Smooth muscle cell (in vitro differentiated cells): Measurements from ENCODE around the gene TMEFF1. TPM values are rescaled to one million over a fixed set of nuclear protein-coding genes. Genes with fewer than 3 reads are reported as not detected.
"Not testable (repeated sequence)": the region's sequence is repeated elsewhere in the genome, so short reads cannot be mapped to it uniquely, and the experiment has no call there.

Experiments
- DNase-seq: peaks from one replicate; lab custom pipeline; 2025; ENCODE audit not compliant: unreplicated experiment; lab: John Stamatoyannopoulos, UW
- H2AFZ ChIP-seq: fragments of 200-600 bp; sonication (generic); 2 replicates; pipeline ENCODE4 v1.6.0; 2016; ENCODE audit warnings: antibody characterized with exemption, low read depth, mild to moderate bottlenecking
- H3F3A ChIP-seq: fragments of 200-600 bp; sonication (generic); 2 replicates; pipeline ENCODE4 v1.6.0; 2017; ENCODE audit warnings: antibody characterized with exemption, low read depth
- H3K27ac ChIP-seq: fragments of 200-600 bp; sonication (generic); 2 replicates; pipeline ENCODE4 v1.5.1; 2016; ENCODE audit warnings: low read depth, mild to moderate bottlenecking
- H3K27me3 ChIP-seq: fragments of 200-600 bp; sonication (generic); 2 replicates; pipeline ENCODE4 v1.6.1; 2016; ENCODE audit warnings: low read depth, mild to moderate bottlenecking
- H3K36me3 ChIP-seq: fragments of 200-600 bp; sonication (generic); 2 replicates; pipeline ENCODE4 v1.5.1; 2016; ENCODE audit warnings: low read depth
- H3K4me1 ChIP-seq: fragments of 200-600 bp; sonication (generic); 2 replicates; pipeline ENCODE4 v1.5.1; 2016; ENCODE audit warnings: low read depth
- H3K4me2 ChIP-seq: fragments of 200-600 bp; sonication (generic); 2 replicates; pipeline ENCODE4 v1.6.0; 2016; ENCODE audit warnings: mild to moderate bottlenecking
- H3K4me3 ChIP-seq: fragments of 200-600 bp; sonication (generic); 2 replicates; pipeline ENCODE4 v1.5.1; 2016; ENCODE audit warnings: mild to moderate bottlenecking
- H3K79me2 ChIP-seq: fragments of 200-600 bp; sonication (generic); 2 replicates; pipeline ENCODE4 v1.6.0; 2016; ENCODE audit warnings: low read depth, mild to moderate bottlenecking
- H3K9ac ChIP-seq: fragments of 200-600 bp; sonication (generic); 2 replicates; pipeline ENCODE4 v1.6.0; 2016; ENCODE audit warnings: low read depth
- H3K9me3 ChIP-seq: fragments of 200-600 bp; sonication (generic); replicated peaks from 2 replicates; pipeline ENCODE4 v1.5.1; 2016; ENCODE audit warnings: low read depth
- H4K20me1 ChIP-seq: fragments of 200-600 bp; sonication (generic); 2 replicates; pipeline ENCODE4 v1.6.0; 2016; ENCODE audit warnings: low read depth
- WGBS: methylation state at CpG from one replicate; pipeline ENCODE4 v1.1.7; 2016; ENCODE audit warnings: low lambda C conversion rate; 5-methylcytosine and 5-hydroxymethylcytosine counted together
- polyA plus RNA-seq: library from polyadenylated mRNA; unstranded; fragments of >200 nt; fragmentation: Nextera tagmentation; extraction: Ambion mirVana; gene quantifications from 2 replicates; pipeline ENCODE4 v1.2.1, GENCODE V29; 2016
- total RNA-seq: library from RNA; depleted of rRNA; stranded (reverse); fragments of >200 nt; gene quantifications from 2 replicates; pipeline ENCODE4 v1.2.3, GENCODE V29; 2014
- TF ChIP-seq, protein P1 (sequence below): fragments of 200-600 bp; sonication (generic); IDR thresholded peaks from 2 replicates; pipeline ENCODE4 v1.5.1; 2017; ENCODE audit warnings: borderline replicate concordance, mild to moderate bottlenecking, antibody characterized with exemption; ENCODE audit not compliant: insufficient read depth, poor library complexity, severe bottlenecking

The TMEFF1 gene
- total and polyA plus RNA-seq, 2 experiments from 2014 or later, result 1.7 to 1.8 TPM

DNA sequence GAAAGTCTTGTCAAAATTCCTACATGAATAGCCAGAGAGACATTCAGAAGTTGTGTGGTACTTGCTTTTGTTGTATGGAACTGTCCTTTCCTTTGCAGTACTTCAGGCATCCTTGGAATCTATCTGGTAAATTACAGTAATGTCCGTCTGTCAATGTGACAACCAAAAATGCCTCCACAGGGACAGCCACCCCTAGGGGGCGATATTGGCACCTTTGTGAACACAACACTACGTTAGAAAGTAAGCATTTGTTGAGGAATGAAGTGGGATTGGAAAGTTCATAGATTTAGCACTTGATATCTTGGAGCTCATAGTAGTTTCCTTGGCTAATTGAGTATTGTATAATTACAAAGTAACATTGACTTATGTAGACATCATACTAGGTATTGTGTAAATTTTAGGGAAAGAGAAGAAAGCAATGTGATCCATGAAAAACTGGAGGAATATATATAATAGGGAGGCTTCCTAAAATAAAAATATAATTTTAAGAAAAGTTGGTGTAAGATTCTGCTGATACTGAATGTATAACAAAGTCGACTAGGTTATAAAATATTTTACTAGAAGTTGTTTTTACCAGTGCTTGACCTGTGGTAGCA, 32.7 kb downstream of the TMEFF1 start:
- H3K79me2 ChIP-seq, result no peaks in the 10 kb centered on the region
- no peaks in the 10 kb centered on the region for H3K4me1 ChIP-seq
- H3K9me3 ChIP-seq, result no peaks in the 10 kb centered on the region
- no peaks in the 10 kb centered on the region for H3K36me3 ChIP-seq
- H3K4me2 ChIP-seq, result no peak overlapping the region
- no peak overlapping the region for H3K9ac ChIP-seq
- no peaks in the 10 kb centered on the region for H3F3A ChIP-seq
- TF ChIP-seq, protein P1, sequence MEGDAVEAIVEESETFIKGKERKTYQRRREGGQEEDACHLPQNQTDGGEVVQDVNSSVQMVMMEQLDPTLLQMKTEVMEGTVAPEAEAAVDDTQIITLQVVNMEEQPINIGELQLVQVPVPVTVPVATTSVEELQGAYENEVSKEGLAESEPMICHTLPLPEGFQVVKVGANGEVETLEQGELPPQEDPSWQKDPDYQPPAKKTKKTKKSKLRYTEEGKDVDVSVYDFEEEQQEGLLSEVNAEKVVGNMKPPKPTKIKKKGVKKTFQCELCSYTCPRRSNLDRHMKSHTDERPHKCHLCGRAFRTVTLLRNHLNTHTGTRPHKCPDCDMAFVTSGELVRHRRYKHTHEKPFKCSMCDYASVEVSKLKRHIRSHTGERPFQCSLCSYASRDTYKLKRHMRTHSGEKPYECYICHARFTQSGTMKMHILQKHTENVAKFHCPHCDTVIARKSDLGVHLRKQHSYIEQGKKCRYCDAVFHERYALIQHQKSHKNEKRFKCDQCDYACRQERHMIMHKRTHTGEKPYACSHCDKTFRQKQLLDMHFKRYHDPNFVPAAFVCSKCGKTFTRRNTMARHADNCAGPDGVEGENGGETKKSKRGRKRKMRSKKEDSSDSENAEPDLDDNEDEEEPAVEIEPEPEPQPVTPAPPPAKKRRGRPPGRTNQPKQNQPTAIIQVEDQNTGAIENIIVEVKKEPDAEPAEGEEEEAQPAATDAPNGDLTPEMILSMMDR, result peak; percentile 73
- no peaks in the 10 kb centered on the region for H3K27me3 ChIP-seq
- 36% methylated on average over 4 of the region's 4 CpGs for WGBS
- no peak overlapping the region for H2AFZ ChIP-seq
- no peaks in the 10 kb centered on the region for H4K20me1 ChIP-seq
- DNase-seq, result no peak
- no peak overlapping the region for H3K27ac ChIP-seq
- no peak overlapping the region for H3K4me3 ChIP-seq

DNA sequence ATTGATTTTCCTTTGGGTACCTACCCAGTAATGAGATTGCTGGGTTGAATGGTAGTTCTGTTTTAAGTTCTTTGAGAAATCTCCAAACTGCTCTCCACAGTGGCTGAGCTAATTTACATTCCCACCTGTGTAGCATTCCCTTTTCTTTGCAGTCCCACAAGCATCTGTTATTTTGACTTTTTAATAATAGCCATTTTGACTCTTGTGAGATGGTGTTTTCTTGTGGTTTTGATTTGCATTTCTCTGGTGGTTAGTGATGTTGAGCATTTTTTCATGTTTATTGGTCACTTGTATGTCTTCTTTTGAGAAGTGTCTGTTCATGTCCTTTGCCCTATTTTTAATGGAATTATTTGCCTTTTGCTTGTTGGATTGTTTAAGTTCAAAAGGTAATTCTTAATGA, 34.4 kb downstream of the TMEFF1 start:
- DNase-seq, H3K9me3 ChIP-seq, H3F3A ChIP-seq, H3K27me3 ChIP-seq, H3K4me3 ChIP-seq, H3K36me3 ChIP-seq, H3K4me1 ChIP-seq, H4K20me1 ChIP-seq, H2AFZ ChIP-seq, H3K79me2 ChIP-seq, H3K27ac ChIP-seq, H3K4me2 ChIP-seq, H3K9ac ChIP-seq: not testable (repeated sequence)

DNA sequence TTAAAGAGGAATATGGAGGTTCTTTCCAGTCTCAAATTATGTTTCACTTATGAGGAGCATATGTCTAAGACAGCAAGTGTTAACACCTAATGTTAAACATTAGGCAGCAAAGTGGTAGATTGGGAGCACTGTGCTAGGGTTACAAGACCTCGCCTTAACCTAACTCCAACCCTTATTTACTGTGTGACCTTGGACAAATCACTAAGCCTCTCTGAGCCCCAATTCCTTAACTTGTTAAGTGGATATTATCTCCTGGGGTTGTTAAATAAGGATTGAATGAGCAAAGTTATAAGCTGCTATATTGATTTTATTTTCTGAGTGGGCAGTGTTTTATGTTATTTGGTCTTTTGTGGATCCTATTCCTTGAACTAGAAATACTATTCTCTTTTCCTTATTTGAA, 38.3 kb downstream of the TMEFF1 start:
- Histone ChIP-seq H3K4me3 (no peak overlapping the region), H3F3A (no peaks in the 10 kb centered on the region), H3K27me3 (no peaks in the 10 kb centered on the region), H3K9ac (no peak overlapping the region), H3K36me3 (no peaks in the 10 kb centered on the region), H3K9me3 (no peaks in the 10 kb centered on the region), H3K4me2 (no peak overlapping the region), H2AFZ (no peak overlapping the region), H3K4me1 (peaks cover 5% of the 10 kb centered on the region), H3K79me2 (no peaks in the 10 kb centered on the region), H4K20me1 (no peaks in the 10 kb centered on the region), H3K27ac (no peak overlapping the region)
- WGBS, result 95% methylated on average over 1 of the region's 1 CpG
- no peak for DNase-seq
- TF ChIP-seq, protein P1, result no peak

DNA sequence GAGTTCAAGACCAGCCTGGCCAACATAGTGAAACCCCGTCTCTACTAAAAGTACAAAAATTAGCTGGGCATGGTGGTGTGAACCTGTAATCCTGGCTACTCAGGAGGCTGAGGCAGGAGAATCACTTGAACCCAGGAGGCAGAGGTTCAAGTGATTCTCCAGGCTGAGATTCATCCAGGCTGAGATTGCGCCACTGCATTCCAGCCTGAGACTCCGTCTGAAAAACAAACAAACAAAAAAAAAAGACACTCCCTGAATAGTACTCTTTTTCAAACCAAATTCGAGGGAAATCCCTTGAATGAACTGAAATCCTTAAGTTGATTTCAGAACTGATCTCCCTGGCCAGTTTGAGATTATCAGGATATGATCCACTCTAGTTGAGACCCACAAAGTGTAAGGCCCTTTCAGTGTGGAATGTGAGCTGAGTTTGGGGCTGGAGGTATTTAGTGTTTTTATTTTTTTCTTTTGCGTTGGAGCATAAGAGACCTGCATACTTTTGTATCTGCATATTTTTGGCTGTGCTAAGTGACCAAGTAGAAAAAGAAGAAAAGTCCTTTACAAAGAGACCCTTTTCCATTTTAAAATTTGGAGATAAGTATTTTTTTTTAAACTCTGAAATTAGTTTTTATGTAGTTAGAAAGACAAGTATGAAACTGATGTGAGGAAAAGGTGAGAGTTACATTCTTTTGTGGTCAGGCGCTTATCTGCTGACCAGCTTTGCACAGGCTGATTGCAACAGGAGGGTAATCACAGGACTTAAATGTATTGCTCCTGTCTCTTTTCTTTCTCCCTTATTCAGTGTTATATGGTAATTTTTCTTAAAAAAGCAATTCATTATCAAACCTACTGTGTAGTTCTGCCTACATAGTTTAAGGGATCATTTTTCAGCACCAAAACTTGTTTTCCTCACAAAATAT, 42.9 kb downstream of the TMEFF1 start:
- Histone ChIP-seq H3F3A (no peaks in the 10 kb centered on the region), H3K4me3 (no peak overlapping the region), H3K9me3 (no peaks in the 10 kb centered on the region), H3K79me2 (no peaks in the 10 kb centered on the region), H2AFZ (no peak overlapping the region), H3K9ac (no peak overlapping the region), H3K4me1 (peaks cover 8% of the 10 kb centered on the region), H4K20me1 (no peaks in the 10 kb centered on the region), H3K27me3 (no peaks in the 10 kb centered on the region), H3K4me2 (no peak overlapping the region), H3K27ac (no peak overlapping the region), H3K36me3 (no peaks in the 10 kb centered on the region)
- TF ChIP-seq, protein P1, result no peak
- WGBS, result 68% methylated on average over 6 of the region's 6 CpGs
- DNase-seq, result no peak
